GM19238 (cell line): ENCODE results near the gene GLIPR1.
"Not testable (repeated sequence)": the region's sequence is repeated elsewhere in the genome, so short reads cannot be mapped to it uniquely, and the experiment has no call there.

Experiments
- DNase-seq: peaks from one replicate; pipeline ENCODE4 v3.0.0; 2011; ENCODE audit warnings: low spot score; ENCODE audit not compliant: insufficient read length

Gene GLIPR1

DNA sequence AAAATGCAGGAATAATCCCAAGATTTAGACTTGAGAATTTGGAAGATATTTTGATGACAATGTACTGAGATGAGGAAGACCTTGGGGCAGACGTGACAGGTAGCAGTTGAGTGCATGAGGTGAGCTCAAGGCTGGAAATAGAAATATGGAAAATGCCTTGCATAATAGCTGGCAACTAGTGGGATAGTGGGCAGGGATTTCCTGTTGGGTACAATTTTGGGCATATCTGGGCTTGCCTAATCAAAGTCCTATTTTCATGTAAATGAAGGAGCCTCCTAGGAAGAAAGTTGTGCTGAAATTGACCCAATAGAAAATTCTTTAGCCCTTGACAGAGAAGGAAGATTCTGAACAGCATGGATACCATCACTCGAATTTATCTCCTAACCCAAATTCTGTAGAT is 6.4 kb upstream of the GLIPR1 start:
- DNase-seq: no peak

DNA sequence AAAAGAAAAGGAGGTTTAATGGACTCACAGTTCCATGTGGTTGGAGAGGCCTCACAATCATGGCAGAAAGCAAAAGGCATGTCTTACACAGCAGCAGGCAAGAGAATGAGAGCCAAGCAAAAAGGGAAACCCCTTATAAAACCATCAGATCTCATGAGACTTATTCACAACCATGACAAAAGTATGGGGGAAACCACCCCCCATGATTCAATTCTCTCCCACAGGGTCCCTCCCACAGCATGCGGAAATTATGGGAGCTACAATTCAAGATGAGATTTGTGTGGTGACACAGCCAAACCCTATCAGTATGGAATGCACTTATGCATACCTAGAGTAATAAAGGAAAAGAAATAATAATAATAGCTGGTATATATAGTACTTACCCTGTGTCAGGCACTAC is 4.5 kb upstream of the GLIPR1 start:
- DNase-seq: no peak

DNA sequence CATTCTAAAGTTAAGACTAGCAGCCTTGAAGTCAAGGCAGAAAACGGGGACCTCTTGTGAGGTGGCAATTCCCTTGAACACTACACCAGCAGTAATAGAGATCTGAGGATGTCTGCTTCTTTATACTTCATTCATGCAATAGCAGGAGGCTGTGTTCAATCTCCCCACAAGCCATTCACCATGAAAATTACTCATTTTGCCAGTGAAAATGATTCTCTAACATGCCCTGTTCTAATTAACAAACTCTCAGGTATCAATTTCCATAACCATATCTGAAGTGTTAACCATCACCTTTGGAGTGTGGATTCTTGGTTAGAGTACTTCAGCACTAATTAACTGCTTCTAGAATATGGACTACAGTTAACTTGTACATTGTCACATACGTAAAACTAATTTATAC is 3.4 kb upstream of the GLIPR1 start:
- DNase-seq: no peak

DNA sequence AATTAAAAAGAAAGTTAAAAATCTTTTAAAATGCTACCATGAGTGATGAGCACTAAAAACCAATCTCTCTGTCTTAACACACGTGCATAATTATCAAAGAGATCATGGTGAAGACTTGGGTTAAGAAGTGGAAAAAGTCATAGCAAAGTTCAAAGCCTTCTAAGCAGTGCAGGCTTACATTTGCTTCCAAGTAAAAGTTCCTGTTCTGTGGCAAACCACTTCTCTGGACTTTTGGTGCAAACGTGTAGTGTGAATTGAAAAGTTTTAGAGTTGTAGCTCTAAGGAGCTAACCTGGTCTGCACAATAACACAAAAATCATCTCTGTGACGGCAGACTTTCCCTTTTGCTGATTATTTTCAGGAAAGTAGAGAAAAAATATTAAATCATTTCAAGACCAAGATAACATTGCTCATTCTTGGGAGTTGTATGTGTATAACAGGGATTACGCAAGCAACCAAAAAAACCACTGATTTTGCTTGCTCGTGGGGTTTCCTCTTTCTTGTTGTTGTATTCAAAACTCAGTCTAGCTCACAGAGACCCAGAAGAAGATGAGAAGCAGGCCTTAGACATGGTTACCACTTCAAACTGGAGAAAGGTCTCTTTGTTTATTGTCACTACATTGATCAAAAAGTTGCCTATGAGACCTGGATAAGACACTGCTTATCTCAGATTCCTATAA is 2.3 kb upstream of the GLIPR1 start:
- no peak for DNase-seq

DNA sequence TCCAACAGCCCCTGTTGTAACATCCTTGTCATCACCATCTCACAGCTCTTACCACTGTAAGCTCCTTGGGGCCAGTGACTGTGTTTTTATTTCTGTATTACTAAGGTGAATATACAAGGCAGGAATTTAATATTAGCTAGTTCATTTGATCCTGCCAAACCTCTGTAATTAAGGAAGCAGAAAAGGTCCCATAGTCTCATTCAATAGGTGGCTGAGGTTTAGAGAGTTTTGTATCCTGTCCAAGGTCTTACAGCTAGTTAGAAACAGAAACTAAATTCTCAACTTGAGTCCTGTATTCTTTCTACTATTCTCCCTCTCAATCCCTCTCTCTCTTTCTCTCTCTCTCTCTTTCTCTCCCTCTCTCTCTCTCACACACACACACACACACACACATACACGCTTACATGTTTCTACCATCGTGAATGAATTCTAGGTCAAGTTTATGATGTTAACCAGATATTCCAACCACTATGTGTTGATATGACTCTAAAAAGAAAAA is 543 bp upstream of the GLIPR1 start:
- no peak for DNase-seq

DNA sequence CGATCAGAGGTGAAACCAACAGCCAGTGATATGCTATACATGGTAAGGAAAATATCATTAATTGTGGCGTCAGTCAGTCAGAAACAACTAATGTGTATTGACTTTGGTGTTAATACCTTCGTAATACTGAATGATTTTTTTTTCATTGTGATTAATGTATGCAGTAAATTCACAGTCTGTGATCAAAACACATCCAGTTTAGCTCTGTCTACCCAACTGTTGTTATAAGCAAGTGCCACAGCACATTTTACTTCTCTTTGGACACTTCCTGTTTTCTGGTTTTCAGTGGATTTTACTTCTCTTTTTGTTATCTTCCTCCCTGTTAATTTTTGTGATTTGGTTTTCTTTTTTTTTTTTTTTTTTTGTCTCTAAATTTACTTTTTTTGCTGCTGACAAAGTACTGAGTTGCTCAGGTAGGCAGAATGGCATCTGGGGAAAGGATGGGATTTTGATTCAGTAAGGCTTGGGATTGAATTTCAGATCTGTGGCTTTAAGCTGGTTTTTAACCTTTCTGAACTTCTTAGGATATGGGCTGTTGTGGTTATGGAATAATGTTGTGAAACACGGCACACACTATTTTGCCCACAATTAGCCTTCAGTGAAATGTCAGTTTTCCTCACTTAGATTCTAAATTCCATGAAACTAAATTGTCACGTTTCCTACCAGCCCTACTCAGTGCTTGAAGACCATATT is 604 bp downstream of the GLIPR1 start:
- no peak for DNase-seq

DNA sequence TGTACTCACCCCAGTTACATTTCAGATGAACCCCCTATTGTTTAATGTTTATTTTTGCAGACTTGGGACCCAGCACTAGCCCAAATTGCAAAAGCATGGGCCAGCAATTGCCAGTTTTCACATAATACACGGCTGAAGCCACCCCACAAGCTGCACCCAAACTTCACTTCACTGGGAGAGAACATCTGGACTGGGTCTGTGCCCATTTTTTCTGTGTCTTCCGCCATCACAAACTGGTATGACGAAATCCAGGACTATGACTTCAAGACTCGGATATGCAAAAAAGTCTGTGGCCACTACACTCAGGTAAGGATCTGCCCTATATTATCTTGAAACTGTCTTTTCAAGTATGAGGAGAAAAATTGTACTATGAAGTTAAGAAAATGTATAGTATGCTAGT is 1.2 kb downstream of the GLIPR1 start:
- DNase-seq: no peak

DNA sequence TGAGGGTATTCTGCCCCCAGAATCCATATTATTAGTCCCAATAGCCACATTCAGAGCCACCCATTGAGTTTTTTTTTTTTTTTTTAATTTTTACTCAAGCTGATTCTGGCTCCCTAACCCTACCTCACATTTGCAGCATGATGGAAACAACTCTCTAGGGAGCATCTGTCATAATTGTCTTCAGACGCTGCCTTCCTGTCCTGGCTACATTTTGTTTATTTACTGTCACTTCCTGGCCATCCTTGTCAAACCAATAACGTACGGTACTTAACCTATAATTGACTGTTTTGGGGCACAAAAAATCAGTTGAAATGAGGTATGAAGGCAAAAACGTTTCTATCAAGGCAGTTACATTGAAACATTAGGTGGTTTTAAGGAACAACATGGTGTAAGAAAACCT is 2.1 kb downstream of the GLIPR1 start:
- no peak for DNase-seq

DNA sequence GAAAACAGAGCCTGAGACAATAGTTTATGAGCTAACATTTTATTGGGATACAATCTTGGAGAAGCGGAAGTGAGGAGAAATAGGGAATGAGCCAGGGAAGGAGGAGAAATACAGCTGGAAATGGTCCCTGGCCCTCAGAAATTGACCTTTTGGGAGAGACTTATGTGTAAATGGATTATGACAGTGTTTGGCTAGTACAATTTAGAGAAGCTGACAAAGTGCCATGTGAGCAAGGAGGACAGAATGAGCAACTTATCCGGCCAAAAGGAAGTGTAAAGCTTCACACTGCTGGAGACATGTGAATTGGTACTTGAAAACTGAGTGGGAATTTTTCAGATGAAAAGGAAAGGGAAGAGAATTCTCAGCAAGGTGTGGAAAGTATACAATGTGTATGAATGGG is 2.9 kb downstream of the GLIPR1 start:
- DNase-seq: no peak

DNA sequence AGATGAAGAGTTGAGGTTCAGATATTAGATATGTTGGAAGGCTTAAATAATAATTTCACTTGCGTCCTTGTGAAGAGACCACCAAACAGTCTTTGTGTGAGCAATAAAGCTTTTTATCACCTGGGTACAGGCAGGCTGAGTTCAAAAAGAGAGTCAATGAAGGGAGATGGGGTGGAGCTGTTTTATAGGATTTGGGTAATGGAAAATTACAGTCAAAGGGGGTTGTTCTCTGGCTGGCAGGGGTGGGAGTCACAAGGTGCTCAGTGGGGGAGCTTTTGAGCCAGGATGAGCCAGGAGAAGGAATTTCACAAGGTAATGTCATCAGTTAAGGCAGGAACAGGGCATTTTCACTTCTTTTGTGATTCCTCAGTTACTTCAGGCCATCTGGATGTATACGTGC is 3.9 kb downstream of the GLIPR1 start:
- DNase-seq: not testable (repeated sequence)

DNA sequence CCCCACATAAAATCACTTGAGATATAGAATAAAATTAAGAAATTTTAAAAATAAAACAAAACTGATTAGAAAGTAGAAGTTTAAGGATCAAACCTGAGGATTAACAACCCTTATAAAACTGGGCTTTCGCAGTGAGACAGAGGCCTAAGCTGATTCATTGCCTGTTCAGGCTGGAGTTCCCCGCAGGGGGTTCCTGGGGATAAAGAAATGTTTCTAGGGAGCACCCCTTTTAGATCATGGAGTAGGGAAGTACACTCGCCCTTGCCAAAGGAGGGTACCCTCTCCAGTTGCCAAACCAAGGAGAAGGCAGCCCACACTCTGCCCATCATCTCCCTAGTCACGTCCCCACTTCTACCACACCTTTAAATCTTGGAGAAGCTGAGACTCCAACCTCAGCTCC is 6.8 kb downstream of the GLIPR1 start:
- DNase-seq: no peak

DNA sequence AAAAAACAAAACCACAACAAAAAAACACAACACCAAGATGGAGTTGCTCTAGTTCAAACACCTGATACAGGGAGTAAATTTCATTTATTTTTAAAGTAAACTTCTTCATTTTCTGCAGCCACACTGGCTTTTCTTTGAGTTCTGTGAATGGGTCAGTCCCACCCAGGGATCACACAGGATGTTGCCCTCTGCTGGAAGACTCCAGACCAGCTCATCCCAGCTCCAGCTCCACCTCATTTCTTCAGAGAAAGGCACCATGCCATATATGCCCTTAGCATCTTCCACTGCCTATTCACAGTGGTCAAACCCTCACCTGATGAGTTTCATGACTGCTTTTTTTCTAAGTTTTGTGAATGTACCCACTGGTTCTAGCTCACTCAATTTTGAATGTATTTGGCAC is 8.0 kb downstream of the GLIPR1 start:
- DNase-seq: no peak

DNA sequence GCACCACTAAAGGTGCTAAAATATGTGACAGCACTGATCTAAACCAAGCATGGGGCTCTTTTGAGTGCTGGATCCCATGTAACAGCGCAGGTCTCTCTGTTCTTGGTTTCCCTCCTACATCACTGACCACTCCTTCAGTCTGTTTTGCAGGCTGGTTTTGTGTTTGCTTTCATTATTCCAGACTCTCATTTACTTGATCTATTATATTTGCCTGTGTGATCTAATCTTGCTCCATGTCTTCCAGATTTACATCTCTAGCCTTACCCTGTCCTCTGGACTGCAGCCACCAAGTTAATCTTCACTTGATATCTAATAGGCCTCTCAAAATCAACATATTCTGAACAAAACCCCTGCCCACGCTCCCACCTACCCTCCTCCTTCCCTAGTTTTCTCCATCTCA is 8.6 kb downstream of the GLIPR1 start:
- DNase-seq: no peak

DNA sequence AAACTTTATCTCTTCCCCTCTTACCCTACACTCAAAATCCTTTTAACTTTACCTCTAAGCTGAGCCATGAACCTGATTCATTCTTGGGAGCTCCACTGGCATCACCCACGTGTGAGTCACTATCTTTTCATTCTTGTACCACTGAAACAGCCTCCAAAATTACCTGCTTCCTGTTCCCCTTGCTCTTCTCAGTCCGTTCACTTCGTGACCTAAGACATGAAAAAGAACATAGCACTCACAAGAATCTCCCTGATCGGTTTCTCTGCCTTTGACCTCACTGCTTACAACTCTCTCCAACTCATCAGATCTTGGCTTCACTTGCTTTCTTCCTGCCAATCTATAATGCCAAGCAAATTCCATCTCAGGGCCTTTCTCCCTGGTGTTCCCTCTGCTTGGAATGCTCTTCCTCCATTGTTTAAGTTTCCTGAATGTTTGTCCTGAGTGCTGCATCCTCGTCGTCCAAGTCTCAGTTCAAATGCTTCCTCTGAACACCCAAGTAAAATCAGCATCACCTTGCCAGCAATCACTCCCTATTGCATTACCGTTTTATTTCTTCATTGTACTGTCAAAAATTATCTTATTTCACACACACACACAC is 9.2 kb downstream of the GLIPR1 start:
- DNase-seq: no peak

DNA sequence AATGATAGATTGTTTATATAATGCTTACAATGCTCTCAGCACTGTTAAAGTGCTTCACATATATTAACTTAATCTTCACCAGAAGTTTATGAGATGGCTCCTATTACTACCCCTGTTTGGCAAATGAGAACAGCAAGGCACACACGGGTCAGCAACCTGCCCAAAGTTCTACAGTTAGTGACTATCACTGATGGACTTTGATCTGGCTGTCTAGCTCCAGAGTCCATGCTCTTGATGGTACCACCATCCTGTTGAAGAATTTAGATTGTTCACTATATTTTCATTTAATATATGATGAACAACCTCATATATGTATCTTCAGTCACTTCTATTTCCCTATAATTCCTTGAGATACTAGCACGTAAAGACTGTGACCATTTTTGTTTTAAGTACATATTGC is 10.6 kb downstream of the GLIPR1 start:
- DNase-seq: no peak

DNA sequence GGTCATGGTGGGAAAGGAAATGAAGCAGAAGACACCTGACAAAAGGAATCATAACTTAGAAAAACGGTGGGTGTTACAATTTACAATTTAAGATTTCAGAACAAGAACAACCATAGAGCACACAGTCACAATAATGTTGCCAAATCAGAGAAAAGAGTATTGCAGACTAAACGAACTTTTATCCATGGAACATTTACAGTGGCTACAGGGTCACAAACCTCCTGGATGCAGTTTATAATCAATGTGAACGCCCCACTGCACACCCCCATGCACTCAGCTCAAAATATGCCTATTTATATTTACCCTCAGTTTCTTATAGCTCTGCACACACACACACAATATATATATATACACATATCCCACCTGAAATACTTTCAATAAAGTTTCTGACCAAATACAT is 22.9 kb downstream of the GLIPR1 start:
- DNase-seq: no peak

DNA sequence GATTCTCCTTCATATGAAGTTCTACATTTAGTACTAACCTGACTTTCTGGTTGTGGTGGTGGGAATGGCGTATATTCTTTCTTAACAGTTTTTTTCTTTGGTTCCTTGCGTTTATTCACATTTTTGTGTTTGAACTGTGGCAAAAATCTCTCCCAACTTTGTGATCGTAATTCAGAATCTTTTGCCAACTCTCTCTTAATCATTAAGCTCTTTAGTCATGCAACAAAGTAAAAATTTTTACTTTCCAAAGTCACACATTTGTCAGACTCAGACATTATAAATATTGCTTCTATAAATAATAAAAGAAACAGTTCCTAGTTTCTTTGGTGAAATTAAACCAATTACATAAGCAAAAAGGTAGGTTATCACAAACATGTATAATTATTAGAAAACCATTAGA is 23.3 kb downstream of the GLIPR1 start:
- DNase-seq: no peak

DNA sequence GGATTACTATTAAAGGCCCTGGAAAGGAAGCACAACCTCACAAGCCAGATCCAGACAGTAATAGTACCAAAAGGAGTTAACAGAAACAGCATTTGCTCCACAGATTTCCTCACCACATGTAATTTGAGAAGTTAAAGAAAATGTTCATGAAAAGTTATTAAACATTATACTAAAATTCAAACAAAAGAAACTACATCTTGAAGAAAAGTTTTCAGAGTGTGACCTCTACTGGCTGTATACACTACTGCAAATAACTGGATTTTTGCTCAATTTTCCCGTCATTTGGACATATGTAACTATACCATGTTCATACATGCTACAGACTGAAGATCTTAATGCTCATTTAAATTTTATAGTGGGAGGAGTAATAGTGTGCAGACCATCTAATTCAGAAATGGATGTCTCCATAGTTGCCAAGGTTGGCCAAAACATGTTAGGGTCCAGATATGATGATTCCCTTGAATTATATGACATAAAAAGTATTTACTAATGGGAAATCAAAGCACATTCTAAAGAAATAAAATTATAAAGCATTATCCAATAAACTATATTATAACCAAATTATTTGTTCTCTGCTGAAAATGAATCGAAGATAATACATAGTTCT is 25.3 kb downstream of the GLIPR1 start:
- DNase-seq: no peak

DNA sequence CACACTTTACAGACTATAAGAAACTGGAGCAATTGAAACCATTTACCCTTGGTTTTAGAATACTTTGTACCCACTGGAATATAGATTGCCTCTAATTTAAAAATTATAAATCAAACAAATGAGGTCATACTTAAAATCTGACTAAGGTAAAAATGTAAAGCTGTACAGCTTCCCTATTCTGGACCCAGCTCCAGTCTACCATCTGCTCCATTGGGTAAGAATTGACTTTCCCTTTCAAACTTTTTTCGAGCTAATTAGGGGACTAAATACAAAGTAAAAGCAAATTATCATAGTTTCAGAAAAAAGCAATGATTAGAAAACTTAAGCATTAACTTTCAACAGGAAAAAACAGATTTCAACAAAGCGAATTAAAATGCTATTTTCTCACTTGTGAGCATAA is 26.5 kb downstream of the GLIPR1 start:
- no peak for DNase-seq

DNA sequence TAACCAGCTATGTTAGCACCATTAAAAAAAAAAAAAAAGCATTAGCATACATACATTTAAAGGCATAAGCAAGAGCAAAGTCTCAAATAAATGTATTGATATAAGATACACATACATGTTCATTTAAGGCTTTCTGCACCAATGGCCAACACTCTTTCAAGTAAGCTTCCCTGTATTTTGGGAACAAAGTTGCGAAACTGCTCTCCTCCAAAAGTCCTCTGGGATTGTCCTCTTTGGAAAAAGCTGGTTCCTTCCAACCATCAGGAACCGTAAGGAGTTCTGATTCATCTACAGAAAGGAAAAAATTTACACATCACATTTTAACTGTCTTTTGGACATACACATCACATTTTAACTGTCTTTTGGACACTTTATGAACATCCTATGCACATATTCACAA is 27.6 kb downstream of the GLIPR1 start:
- DNase-seq: no peak

DNA sequence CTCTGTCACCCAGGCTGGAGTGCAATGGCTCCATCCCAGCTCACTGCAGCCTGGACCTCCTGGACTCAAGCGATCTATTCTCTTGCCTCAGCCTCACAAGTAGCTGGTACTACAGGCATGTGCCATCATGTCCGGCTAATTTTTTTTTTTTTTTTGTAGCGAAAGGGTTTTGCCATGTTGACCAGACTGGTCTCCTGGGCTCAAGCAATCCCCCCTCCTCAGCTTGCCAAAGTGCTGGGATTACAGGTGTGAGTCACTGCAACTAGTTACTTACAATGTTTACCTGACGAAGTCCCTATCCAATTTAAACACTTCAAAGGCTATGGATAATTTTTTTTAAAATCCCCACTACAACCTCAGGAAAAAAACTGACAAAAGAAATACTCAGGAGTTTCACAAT is 29.1 kb downstream of the GLIPR1 start:
- DNase-seq: no peak
